BLaER1 treated with 17β-estradiol and CSF1 and Interleukin-3, amounts not matched to agents 10 nM and 100 nM (cell line): Measurements from ENCODE around the gene CRLF1.
"Not testable (repeated sequence)": the region's sequence is repeated elsewhere in the genome, so short reads cannot be mapped to it uniquely, and the experiment has no call there.

Source experiments
- H3K27ac ChIP-seq, 11 experiments: shearing (Covaris generic); formaldehyde crosslinking; 2 replicates each; pipeline ENCODE4 v1.8.1; 2022
- H3K27me3 ChIP-seq, 11 experiments: shearing (Covaris generic); formaldehyde crosslinking; 2 replicates each; pipeline ENCODE4 v1.8.1; 2022
- H3K36me3 ChIP-seq, 11 experiments: shearing (Covaris generic); formaldehyde crosslinking; 2 replicates each; pipeline ENCODE4 v1.8.1; 2022
- H3K4me1 ChIP-seq, 10 experiments: shearing (Covaris generic); formaldehyde crosslinking; 2 replicates each; pipeline ENCODE4 v1.8.1; 2022
- H3K4me2 ChIP-seq, 11 experiments: shearing (Covaris generic); formaldehyde crosslinking; 2 replicates each; pipeline ENCODE4 v1.8.1; 2022
- H3K4me3 ChIP-seq, 10 experiments: shearing (Covaris generic); formaldehyde crosslinking; 2 replicates each; pipeline ENCODE4 v1.8.1; 2022
- H3K9ac ChIP-seq, 11 experiments: shearing (Covaris generic); formaldehyde crosslinking; 2 replicates each; pipeline ENCODE4 v1.8.1; 2022
- H3K9me3 ChIP-seq, 11 experiments: shearing (Covaris generic); formaldehyde crosslinking; replicated peaks in 1 of 11; 2 replicates each; pipeline ENCODE4 v1.8.1; 2022
- H4K20me1 ChIP-seq, 11 experiments: shearing (Covaris generic); formaldehyde crosslinking; 2 replicates each; pipeline ENCODE4 v1.8.1; 2022
- Cebpa-rat ChIP-seq, 11 experiments: shearing (Covaris generic); IDR thresholded peaks; 2 replicates each; pipeline ENCODE4 v1.8.1; 2022

Gene CRLF1

GRCh38 chr19:18603958-18604819 is 2.4 kb downstream of the CRLF1 start:
- Histone ChIP-seq H4K20me1 (peaks cover 0 to 72% (median 53%) of the 10 kb centered on the region in 11 experiments; a peak in 19 of 22 replicates), H3K36me3 (no peaks in the 10 kb centered on the region), H3K27me3 (peaks cover 91 to 100% (median 100%) of the 10 kb centered on the region in 11 experiments), H3K9me3 (no peaks in the 10 kb centered on the region), H3K4me1 (peaks cover 7 to 22% (median 18%) of the 10 kb centered on the region in 10 experiments; a peak in 18 of 20 replicates), H3K4me2 (no peak overlapping the region), H3K27ac (no peak overlapping the region), H3K9ac (no peak overlapping the region), H3K4me3 (no peak overlapping the region)
- no peak for TF ChIP-seq Cebpa-rat (IDR thresholded peaks at IDR 0.05)

GRCh38 chr19:18603255-18603957 is 3.2 kb downstream of the CRLF1 start:
- Histone ChIP-seq H3K4me3 (no peak overlapping the region), H3K9me3 (no peaks in the 10 kb centered on the region), H3K27ac (no peak overlapping the region), H3K27me3 (peaks cover 84 to 100% (median 97%) of the 10 kb centered on the region in 11 experiments), H3K4me1 (peaks cover 7 to 23% (median 18%) of the 10 kb centered on the region in 10 experiments; a peak in 18 of 20 replicates), H4K20me1 (peaks cover 0 to 71% (median 46%) of the 10 kb centered on the region in 11 experiments; a peak in 18 of 22 replicates), H3K36me3 (no peaks in the 10 kb centered on the region), H3K9ac (no peak overlapping the region), H3K4me2 (no peak overlapping the region)
- TF ChIP-seq Cebpa-rat (IDR thresholded peaks at IDR 0.05): no peak

- H3K36me3 ChIP-seq: no peaks in the 10 kb centered on the region
- no peak overlapping the region; a peak in 1 of 22 replicates for H3K4me2 ChIP-seq
- no peaks in the 10 kb centered on the region for H3K9me3 ChIP-seq
- peaks cover 0 to 65% (median 34%) of the 10 kb centered on the region in 11 experiments; a peak in 18 of 22 replicates for H4K20me1 ChIP-seq
- peaks cover 72 to 99% (median 86%) of the 10 kb centered on the region in 11 experiments for H3K27me3 ChIP-seq
- peaks cover 13 to 29% (median 24%) of the 10 kb centered on the region in 10 experiments for H3K4me1 ChIP-seq
- H3K4me3 ChIP-seq: no peak overlapping the region
- H3K27ac ChIP-seq: no peak overlapping the region
- H3K9ac ChIP-seq: no peak overlapping the region
- TF ChIP-seq Cebpa-rat (IDR thresholded peaks at IDR 0.05): no peak
These were observed 4.7 kb downstream of the CRLF1 start for GRCh38 chr19:18601875-18602274.

- Histone ChIP-seq H4K20me1 (peaks cover 0 to 63% (median 31%) of the 10 kb centered on the region in 11 experiments; a peak in 18 of 22 replicates), H3K4me1 (peaks cover 10 to 31% (median 25%) of the 10 kb centered on the region in 10 experiments), H3K27me3 (peaks cover 65 to 99% (median 85%) of the 10 kb centered on the region in 11 experiments)
- not testable (repeated sequence) for H3K4me2 ChIP-seq, H3K9me3 ChIP-seq, H3K4me3 ChIP-seq, H3K9ac ChIP-seq, H3K27ac ChIP-seq, H3K36me3 ChIP-seq
These were observed 5.8 kb downstream of the CRLF1 start for GRCh38 chr19:18600692-18601397.

GRCh38 chr19:18599485-18599884 is 7.1 kb downstream of the CRLF1 start:
- Histone ChIP-seq H3K9ac (no peak overlapping the region), H3K9me3 (no peaks in the 10 kb centered on the region), H3K4me3 (no peak overlapping the region), H3K4me2 (no peak overlapping the region), H3K4me1 (peaks cover 21 to 38% (median 32%) of the 10 kb centered on the region in 10 experiments), H3K27ac (no peak overlapping the region), H4K20me1 (peaks cover 0 to 63% (median 24%) of the 10 kb centered on the region in 11 experiments; a peak in 18 of 22 replicates), H3K27me3 (peaks cover 62 to 99% (median 82%) of the 10 kb centered on the region in 11 experiments), H3K36me3 (no peaks in the 10 kb centered on the region)
- no peak for TF ChIP-seq Cebpa-rat (IDR thresholded peaks at IDR 0.05)

- peaks cover 47 to 90% (median 68%) of the 10 kb centered on the region in 11 experiments for H3K27me3 ChIP-seq
- no peak overlapping the region for H3K27ac ChIP-seq
- H3K4me2 ChIP-seq: peak overlapping the region in 10 of 11 experiments; percentile 24 to 79 (median 48); a peak in 19 of 22 replicates
- peaks cover 26 to 51% (median 46%) of the 10 kb centered on the region in 10 experiments for H3K4me1 ChIP-seq
- no peaks in the 10 kb centered on the region for H3K9me3 ChIP-seq
- no peak for TF ChIP-seq Cebpa-rat (IDR thresholded peaks at IDR 0.05)
- no peaks in the 10 kb centered on the region for H3K36me3 ChIP-seq
- peak overlapping the region in 2 of 11 experiments; percentile 37 to 48; a peak in 3 of 22 replicates for H3K9ac ChIP-seq
- H3K4me3 ChIP-seq: no peak overlapping the region
- peaks cover 6 to 58% (median 23%) of the 10 kb centered on the region in 11 experiments; a peak in 14 of 22 replicates for H4K20me1 ChIP-seq
These were observed 8.6 kb downstream of the CRLF1 start for GRCh38 chr19:18597809-18598660.

GRCh38 chr19:18596752-18597157 is 9.8 kb downstream of the CRLF1 start:
- no peak for TF ChIP-seq Cebpa-rat (IDR thresholded peaks at IDR 0.05)
- Histone ChIP-seq H3K36me3 (peaks cover 0 to 6% (median 5%) of the 10 kb centered on the region in 11 experiments; a peak in 11 of 22 replicates), H4K20me1 (peaks cover 6 to 51% (median 17%) of the 10 kb centered on the region in 11 experiments; a peak in 15 of 22 replicates), H3K4me2 (peak overlapping the region; percentile 29 to 86 (median 62); a peak in 20 of 22 replicates), H3K27me3 (peaks cover 34 to 77% (median 55%) of the 10 kb centered on the region in 11 experiments), H3K4me3 (no peak overlapping the region; a peak in 3 of 20 replicates), H3K9ac (peak overlapping the region in 1 of 11 experiments; percentile 41; a peak in 1 of 22 replicates), H3K27ac (no peak overlapping the region), H3K4me1 (peaks cover 26 to 63% (median 55%) of the 10 kb centered on the region in 10 experiments), H3K9me3 (no peaks in the 10 kb centered on the region)
